GM20000 (cell line): ENCODE results near the gene ASIC4.

Experiments
- DNase-seq: peaks from one replicate; pipeline ENCODE4 v3.0.0; 2012; ENCODE audit warnings: low spot score
- TF ChIP-seq, protein P1 (sequence below): IDR thresholded peaks from 2 replicates; pipeline ENCODE4 v1.5.1; 2012; ENCODE audit warnings: mild to moderate bottlenecking, control low read depth; ENCODE audit errors: extremely low read depth, missing control alignments

Gene ASIC4

DNA sequence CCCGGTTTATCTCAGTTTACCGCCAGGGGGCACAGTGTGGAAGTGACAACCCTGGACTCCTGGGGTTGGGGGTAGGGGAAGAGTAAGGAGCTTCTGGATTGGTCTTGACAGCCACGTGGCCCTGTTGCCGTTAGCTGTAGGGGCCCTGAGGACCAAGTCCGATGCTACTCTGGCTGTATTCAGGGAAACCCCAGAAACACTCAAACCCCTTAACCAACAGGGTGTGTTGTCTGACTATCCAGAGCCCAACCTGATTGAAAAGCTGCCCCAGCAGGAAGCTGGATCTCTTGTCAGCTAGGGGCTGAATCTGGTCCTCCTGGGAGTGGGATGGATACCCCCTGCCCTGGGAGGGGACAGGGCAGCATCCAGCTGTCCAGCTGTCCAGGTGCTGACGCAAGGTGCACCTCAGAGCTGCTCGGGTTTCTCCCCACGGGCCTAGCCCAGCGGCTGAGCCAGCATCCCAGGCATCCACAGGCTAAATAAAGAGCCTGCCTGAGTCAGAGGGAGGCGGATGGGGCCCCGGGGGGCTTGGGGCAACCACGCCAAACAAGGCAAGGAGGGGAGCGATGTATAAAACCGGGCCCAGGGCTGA lies 18.7 kb upstream of the ASIC4 start:
- peak; percentile 87 for DNase-seq
- TF ChIP-seq, protein P1, sequence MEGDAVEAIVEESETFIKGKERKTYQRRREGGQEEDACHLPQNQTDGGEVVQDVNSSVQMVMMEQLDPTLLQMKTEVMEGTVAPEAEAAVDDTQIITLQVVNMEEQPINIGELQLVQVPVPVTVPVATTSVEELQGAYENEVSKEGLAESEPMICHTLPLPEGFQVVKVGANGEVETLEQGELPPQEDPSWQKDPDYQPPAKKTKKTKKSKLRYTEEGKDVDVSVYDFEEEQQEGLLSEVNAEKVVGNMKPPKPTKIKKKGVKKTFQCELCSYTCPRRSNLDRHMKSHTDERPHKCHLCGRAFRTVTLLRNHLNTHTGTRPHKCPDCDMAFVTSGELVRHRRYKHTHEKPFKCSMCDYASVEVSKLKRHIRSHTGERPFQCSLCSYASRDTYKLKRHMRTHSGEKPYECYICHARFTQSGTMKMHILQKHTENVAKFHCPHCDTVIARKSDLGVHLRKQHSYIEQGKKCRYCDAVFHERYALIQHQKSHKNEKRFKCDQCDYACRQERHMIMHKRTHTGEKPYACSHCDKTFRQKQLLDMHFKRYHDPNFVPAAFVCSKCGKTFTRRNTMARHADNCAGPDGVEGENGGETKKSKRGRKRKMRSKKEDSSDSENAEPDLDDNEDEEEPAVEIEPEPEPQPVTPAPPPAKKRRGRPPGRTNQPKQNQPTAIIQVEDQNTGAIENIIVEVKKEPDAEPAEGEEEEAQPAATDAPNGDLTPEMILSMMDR = peak; percentile 32

DNA sequence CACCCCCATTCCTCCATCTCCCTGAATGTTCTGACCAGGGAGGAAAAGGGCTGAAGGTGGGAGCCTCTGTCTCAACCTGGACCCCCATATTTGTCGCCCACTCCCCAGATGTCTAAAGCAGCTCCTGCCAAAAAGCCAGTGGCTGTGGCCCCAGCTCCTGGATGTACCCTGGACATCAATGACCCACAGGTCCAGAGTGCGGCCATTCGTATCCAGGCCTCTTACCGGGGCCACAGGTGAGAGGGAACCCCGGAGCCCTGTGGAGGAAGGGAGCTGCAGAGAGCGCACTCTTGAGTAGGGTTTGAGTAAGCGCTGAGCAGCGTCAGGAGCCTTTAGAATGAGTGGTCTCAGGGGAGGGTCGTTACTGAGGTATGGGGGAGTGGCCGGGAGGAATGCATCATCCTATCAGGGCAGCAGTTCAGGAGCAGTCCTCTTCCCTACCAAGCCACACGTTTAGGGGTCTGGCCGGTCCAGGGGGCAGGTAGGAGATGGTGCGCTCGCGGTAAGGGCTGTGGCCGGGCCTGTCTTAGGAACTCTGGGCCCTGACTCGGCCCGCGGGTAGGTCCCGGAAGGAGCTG lies 17.9 kb upstream of the ASIC4 start:
- TF ChIP-seq, protein P1 = no peak
- no peak for DNase-seq

DNA sequence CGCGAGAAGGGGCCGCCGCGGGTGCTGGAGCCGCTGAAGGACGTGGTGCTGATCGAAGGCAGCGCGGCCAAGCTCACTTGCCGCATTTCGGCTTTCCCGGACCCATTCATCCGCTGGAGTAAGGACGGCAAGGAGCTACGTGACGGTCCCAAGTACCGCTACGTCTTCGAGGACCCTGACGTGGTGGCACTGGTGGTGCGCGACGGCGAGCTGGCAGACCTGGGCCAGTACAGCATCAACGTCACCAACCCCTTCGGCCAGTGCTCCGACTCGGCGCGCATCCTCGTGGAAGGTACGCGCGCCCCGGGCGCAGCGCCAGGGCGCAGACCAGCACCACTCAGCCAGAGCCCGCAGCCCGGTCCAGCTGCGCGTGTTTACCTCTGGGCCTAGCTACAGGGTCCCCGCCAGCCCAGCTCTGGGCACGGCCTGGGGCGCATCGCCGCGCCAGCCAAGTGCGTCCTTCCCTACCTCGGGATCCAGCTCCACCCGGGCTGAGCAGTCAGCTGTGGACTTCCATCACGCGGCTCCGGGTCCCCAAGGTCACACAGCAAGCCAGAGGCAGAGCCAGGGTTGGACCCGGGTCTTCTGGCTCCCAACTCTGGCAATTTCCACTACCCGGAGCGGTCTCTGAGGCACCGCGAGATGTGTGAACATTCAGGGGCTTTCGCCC lies 17.3 kb upstream of the ASIC4 start:
- TF ChIP-seq, protein P1 = no peak
- DNase-seq = no peak

DNA sequence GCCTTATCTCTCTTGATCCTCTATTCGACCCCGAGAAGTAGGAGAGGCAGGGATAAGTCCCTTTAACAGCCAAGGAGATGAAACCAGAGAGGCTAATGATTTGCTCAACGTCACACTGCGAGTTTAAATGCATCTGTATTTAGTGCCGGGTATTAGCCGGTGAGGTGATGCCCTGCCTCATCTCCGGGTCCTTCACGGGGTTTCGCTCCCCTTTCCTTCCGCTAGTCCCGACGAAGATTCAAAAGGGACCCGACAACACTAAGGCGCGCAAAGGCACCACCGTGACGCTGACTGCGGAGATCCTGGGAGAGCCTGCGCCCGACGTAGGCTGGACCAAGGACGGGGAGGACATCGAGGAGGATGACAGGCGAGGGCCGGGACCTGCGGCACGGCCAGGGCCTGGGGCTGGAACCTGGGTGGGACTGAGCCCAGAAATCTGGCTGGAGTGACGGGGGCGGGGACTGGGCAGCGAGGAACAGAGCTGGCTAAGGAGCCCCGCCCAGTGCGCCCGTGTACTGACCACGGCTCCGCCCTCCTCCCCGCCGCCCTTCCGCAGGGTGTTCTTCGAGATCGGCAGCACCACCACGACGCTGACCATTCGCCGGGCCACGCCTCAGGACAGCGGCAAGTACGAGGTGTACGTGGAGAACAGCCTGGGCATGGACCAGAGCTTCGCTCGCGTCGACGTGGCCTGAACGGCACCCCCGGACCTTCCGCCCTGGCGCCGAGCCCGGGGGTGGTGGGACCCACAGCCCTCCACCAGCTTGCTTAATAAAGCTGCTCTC lies 16.6 kb upstream of the ASIC4 start:
- TF ChIP-seq, protein P1 = no peak
- DNase-seq = peak; percentile 85

DNA sequence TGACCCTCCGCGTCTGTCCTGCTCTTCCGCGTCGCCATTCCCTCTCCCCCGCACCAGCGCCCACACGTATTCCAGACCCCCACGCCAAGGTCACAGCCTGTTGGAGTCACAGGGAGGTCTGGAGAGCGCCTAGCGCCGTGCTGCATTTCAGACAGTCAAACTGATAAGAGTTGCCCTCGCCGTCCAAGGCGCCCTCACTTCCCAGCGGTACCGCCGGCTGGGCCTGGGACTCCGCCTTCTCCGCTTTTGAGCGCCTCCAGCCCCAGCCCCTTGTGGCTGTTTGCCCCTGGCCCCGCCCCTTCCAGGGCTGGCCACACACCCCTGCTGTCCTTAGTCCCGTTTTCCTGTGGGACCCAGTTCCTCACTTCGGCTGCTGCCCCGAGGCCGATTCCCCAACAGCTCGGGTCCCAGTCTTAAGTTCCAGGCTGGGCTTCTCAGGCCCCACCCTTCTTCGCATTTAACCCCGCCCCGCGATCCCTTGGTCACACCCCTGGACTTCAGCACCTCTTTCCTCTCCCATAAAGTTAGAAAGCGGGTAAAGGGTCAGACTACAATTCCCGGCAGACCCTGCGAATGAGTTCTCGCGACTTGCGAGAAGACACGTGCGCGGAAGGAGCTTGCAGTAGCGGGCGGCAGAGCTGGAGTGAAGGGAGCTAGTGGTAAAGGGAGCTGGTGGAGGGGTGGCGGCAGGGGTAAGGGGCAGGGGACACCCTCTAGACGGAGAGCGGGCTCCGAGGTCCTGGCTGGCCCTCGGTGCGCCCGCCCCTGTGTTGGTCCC lies 15.8 kb upstream of the ASIC4 start, which contains the start of gene GMPPA:
TSS of gene GMPPA (plus strand) at position 612 of the 778 bp plus-strand sequence. CDS start 1,085 bp downstream, outside the sequence.
- TF ChIP-seq, protein P1 = no peak
- peak; percentile 98 for DNase-seq

DNA sequence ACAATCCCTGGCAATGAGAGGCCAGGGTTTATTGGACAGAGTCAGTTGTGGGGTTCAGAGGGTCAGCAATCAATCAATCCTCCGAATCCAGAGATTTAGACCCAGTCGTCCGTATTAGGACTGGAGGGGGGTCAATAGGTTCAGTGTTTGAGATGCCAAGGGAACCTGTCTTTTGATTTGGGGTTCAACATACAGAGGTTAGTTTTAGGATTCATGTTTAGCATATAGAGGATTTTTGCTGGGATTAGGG lies 15.3 kb upstream of the ASIC4 start:
- TF ChIP-seq, protein P1 = no peak
- DNase-seq = no peak

DNA sequence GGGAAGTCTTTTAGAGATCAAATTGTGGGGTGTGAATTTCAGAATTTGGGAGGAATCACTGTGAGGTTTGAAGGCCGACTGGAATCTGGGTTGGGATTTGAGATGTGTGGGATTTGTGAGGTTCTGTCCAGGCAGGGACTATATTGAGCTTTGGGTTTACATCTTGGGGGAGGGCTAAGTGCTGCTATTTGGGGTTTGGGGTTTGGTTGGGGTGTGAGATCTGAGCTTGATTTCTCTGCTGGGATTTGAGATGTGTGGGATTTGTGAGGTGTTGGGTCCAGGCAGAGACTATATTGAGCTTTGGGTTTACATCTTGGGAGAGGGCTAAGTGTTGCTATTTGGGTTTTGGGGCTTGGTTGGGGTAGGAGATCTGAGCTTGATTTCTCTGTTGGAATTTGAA lies 14.7 kb upstream of the ASIC4 start:
- no peak for DNase-seq
- TF ChIP-seq, protein P1 = no peak
